T-cell (primary cell): ENCODE data around the gene ATL1. TPM values are rescaled to one million over a fixed set of nuclear protein-coding genes. Genes with fewer than 3 reads are reported as not detected.
"Not testable (repeated sequence)": the region's sequence is repeated elsewhere in the genome, so short reads cannot be mapped to it uniquely, and the experiment has no call there.

Source experiments
- ATAC-seq, 4 experiments: fragments of 200-7000 bp in 3 of 4; fragments of 150-1000 bp in 1 of 4; cut with Tn5 transposase; replicated peaks in 1 of 4; 1 replicate in 3 of 4; 2 replicates in 1 of 4; pipeline ENCODE4 v1.10.0; 2021; ENCODE audit warnings: moderate library complexity in 3 of 4, mild to moderate bottlenecking in 2 of 4, moderate number of reproducible peaks in 1 of 4
- CTCF ChIA-PET, 2 donors: fragments of 300-600 bp; sonication (Branson Sonifier 250); formaldehyde crosslinking; loops; one replicate each; lab custom pipeline; 2022; ENCODE audit warnings: antibody characterized with exemption in 2 of 2; lab: Charles Lee
- POLR2A ChIA-PET, 2 donors: fragments of 300-600 bp; sonication (Branson Sonifier 250); formaldehyde crosslinking; loops; one replicate each; lab custom pipeline; 2022; ENCODE audit warnings: antibody characterized with exemption in 2 of 2; lab: Charles Lee
- DNase-seq, 35 experiments: peaks; one replicate each; pipeline versions ENCODE4 v3.0.0 to v3.0.0-alpha.2; 2013 to 2023
- H3K27ac ChIP-seq: one replicate; pipeline ENCODE4 v1.5.1; 2013; ENCODE audit warnings: low read length
- H3K27me3 ChIP-seq, 2 experiments: replicated peaks in 1 of 2; 1 replicate in 1 of 2; 2 replicates in 1 of 2; pipeline versions ENCODE4 v1.6.1 to v1.7.0; 2013; ENCODE audit warnings: low read length in 1 of 2, mixed read lengths in 1 of 2; ENCODE audit not compliant: control insufficient read depth in 2 of 2, insufficient read depth in 2 of 2; ENCODE audit errors: extremely low read depth in 1 of 2
- H3K36me3 ChIP-seq, 2 donors: 1 replicate in 1 of 2; 2 replicates in 1 of 2; pipeline versions ENCODE4 v1.6.1 to v1.7.0; 2013; ENCODE audit warnings: low read length in 1 of 2; ENCODE audit not compliant: control insufficient read depth in 2 of 2, insufficient read depth in 1 of 2; ENCODE audit errors: extremely low read depth in 1 of 2
- H3K4me1 ChIP-seq, 2 experiments: 1 replicate in 1 of 2; 2 replicates in 1 of 2; pipeline versions ENCODE4 v1.6.1 to v1.7.0; 2013; ENCODE audit warnings: low read length in 2 of 2, mixed read lengths in 1 of 2; ENCODE audit not compliant: insufficient read depth in 2 of 2, control insufficient read depth in 1 of 2; ENCODE audit errors: extremely low read depth in 1 of 2
- H3K4me3 ChIP-seq, 2 donors: 1 replicate in 1 of 2; 2 replicates in 1 of 2; pipeline versions ENCODE4 v1.5.1 to v1.7.0; 2013; ENCODE audit warnings: mild to moderate bottlenecking in 2 of 2, low read length in 1 of 2, moderate library complexity in 1 of 2; ENCODE audit not compliant: control insufficient read depth in 1 of 2; ENCODE audit errors: extremely low read depth in 1 of 2
- H3K9me3 ChIP-seq: 2 replicates; pipeline ENCODE4 v1.7.0; 2013
- H3K27ac Mint-ChIP-seq, 2 donors: one replicate each; pipeline ENCODE4 v1.8.0; 2020 to 2021; ENCODE audit warnings: mild to moderate bottlenecking in 2 of 2, mixed read lengths in 2 of 2
- H3K27me3 Mint-ChIP-seq, 2 donors: one replicate each; pipeline ENCODE4 v1.8.0; 2021 to 2022; ENCODE audit warnings: mixed read lengths in 2 of 2
- H3K36me3 Mint-ChIP-seq: one replicate; pipeline ENCODE4 v1.8.0; 2021; ENCODE audit warnings: mixed read lengths
- H3K4me1 Mint-ChIP-seq, 3 donors: one replicate each; pipeline ENCODE4 v1.8.0; 2020 to 2022; ENCODE audit warnings: mixed read lengths in 3 of 3, mild to moderate bottlenecking in 1 of 3
- H3K4me3 Mint-ChIP-seq, 3 donors: one replicate each; pipeline ENCODE4 v1.8.0; 2020 to 2022; ENCODE audit warnings: mild to moderate bottlenecking in 3 of 3, mixed read lengths in 3 of 3, moderate library complexity in 3 of 3
- H3K9me3 Mint-ChIP-seq, 3 donors: one replicate each; pipeline ENCODE4 v1.8.0; 2020 to 2022; ENCODE audit warnings: mixed read lengths in 3 of 3
- WGBS: methylation state at CpG from one replicate; pipeline ENCODE4 v1.1.5; 2013; ENCODE audit warnings: missing lambda C conversion rate; ENCODE audit not compliant: insufficient coverage; 5-methylcytosine and 5-hydroxymethylcytosine counted together
- total RNA-seq, 35 experiments: library from RNA in 6 of 35; stranded (reverse) in 6 of 35; fragments of 120-200 nt in 1 of 35; gene quantifications; one replicate each; pipeline versions ENCODE4 v1.2.1 to v1.2.4 and lab custom pipeline; 2013 to 2026

The ATL1 gene
- total RNA-seq, 5 donors from 2014 or later (not counting 1 experiment from before 2014, with no cell fraction given) = 1.2 to 3.2 (median 2.1) TPM

DNA sequence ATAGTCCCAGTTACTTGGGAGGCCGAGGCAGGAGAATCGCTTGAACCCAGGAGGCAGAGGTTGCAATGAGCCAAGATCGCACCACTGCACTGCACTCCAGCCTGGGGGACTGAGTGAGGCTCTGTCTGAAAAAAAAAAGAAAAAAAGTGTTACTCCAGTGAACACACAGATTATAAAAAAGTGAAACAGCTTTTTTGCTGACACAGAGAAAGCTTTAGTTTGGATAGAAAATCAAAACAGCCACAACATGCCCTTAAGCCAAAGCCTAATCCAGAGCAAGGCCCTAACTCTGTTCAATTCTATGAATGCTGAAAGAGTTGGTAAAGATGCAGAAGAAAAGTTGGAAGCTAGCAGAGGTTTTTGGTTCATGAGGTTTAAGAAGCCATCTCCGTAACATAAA is 65.0 kb downstream of the ATL1 start:
- H3K36me3 ChIP-seq, H3K4me3 Mint-ChIP-seq, H3K4me1 Mint-ChIP-seq, H3K9me3 ChIP-seq, H3K4me3 ChIP-seq, H3K27ac ChIP-seq, DNase-seq, H3K27me3 ChIP-seq, POLR2A ChIA-PET, H3K4me1 ChIP-seq, CTCF ChIA-PET, H3K36me3 Mint-ChIP-seq, H3K27me3 Mint-ChIP-seq, ATAC-seq, H3K9me3 Mint-ChIP-seq, H3K27ac Mint-ChIP-seq: not testable (repeated sequence)
- WGBS = 100% methylated on average over 1 of the region's 4 CpGs

DNA sequence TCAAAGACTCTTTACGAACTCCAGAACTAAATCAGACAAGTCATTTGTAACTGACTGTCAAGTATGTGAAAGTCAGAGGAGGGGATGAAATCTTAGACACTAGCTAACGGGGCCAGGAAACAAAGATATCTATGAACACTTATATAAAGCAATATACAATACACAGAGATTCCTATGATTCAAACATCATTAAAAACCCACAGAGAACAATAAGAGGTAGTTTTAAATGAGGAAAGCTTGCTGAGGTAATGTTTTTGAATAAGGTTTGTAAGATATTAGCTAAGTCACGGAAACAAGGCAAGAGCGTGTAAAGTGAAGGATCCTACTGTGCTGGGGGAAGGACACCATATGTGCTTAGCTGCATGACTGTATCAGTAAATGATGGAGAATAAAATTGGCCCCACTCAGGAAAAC is 71.5 kb downstream of the ATL1 start:
- peaks cover 9% of the 10 kb centered on the region for H3K36me3 Mint-ChIP-seq
- H3K27me3 Mint-ChIP-seq = no peaks in the 10 kb centered on the region
- DNase-seq (no peak), ATAC-seq (no peak)
- 100% methylated on average over 2 of the region's 4 CpGs for WGBS
- H3K4me3 Mint-ChIP-seq = no peak overlapping the region
- peaks cover 0 to 3% of the 10 kb centered on the region in 2 donors for H3K36me3 ChIP-seq
- H3K27ac Mint-ChIP-seq = no peak overlapping the region
- H3K4me3 ChIP-seq = no peak overlapping the region
- no peaks in the 10 kb centered on the region for H3K9me3 ChIP-seq
- no peaks in the 10 kb centered on the region for H3K27me3 ChIP-seq
- no peaks in the 10 kb centered on the region for H3K9me3 Mint-ChIP-seq
- no peak overlapping the region for H3K27ac ChIP-seq
- ChIA-PET CTCF (interaction anchor here in 1 of 2 donors (0.6 kb wide), 1 partner anchor 173 kb away, joined by 7 read pairs; no protein-coding TSS in a partner anchor), POLR2A (interaction anchor here (0.5 to 0.6 kb wide), 2 partner anchors 35 to 103 kb away, joined by 3 to 11 read pairs; no protein-coding TSS in a partner anchor)
- no peaks in the 10 kb centered on the region for H3K4me1 Mint-ChIP-seq
- no peaks in the 10 kb centered on the region for H3K4me1 ChIP-seq

GRCh38 chr14:50633954-50634353 is 74.0 kb downstream of the ATL1 start:
- ATAC-seq = no peak
- H3K27me3 ChIP-seq = no peaks in the 10 kb centered on the region
- H3K36me3 ChIP-seq = peaks cover 0 to 3% of the 10 kb centered on the region in 2 donors
- no peaks in the 10 kb centered on the region for H3K27me3 Mint-ChIP-seq
- no peak overlapping the region for H3K27ac ChIP-seq
- no peak overlapping the region for H3K4me3 Mint-ChIP-seq
- DNase-seq = no peak
- no peak overlapping the region for H3K27ac Mint-ChIP-seq
- H3K4me3 ChIP-seq = no peak overlapping the region
- no peaks in the 10 kb centered on the region for H3K9me3 Mint-ChIP-seq
- WGBS = no CpG with 5 or more reads among the region's 4 CpGs
- ChIA-PET POLR2A (no interaction called here), CTCF (interaction anchor here in 1 of 2 donors (0.6 kb wide), 1 partner anchor 223 kb away, joined by 3 read pairs; no protein-coding TSS in a partner anchor)
- peaks cover 19% of the 10 kb centered on the region for H3K36me3 Mint-ChIP-seq
- no peaks in the 10 kb centered on the region for H3K4me1 Mint-ChIP-seq
- no peaks in the 10 kb centered on the region for H3K9me3 ChIP-seq
- H3K4me1 ChIP-seq = no peaks in the 10 kb centered on the region

DNA sequence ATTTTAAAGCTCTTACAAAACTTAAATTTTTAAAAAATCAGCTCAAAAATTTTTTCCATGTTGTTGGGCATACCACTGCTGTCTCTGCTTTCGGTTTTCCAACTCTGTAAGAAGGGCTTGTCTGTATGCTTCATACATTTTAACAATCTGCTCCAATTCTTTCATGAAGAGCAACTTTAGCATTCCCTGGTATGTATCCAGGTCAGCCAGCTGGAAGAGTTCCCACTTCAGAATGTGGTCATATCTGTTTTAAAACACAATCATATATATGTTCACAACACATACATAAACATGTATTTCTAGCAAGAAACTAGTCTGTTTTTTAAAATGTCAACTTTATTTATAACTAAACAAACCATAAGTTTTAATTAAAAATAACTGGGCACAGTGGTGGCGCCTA is 75.2 kb downstream of the ATL1 start:
- POLR2A ChIA-PET = no interaction called here
- Mint-ChIP-seq H3K4me1 (no peaks in the 10 kb centered on the region), H3K4me3 (no peak overlapping the region), H3K9me3 (no peaks in the 10 kb centered on the region), H3K36me3 (peaks cover 27% of the 10 kb centered on the region), H3K27me3 (no peaks in the 10 kb centered on the region), H3K27ac (no peak overlapping the region)
- Histone ChIP-seq H3K9me3 (no peaks in the 10 kb centered on the region), H3K4me1 (no peaks in the 10 kb centered on the region), H3K36me3 (peaks cover under 1 to 3% of the 10 kb centered on the region in 2 donors), H3K27ac (no peak overlapping the region), H3K4me3 (no peak overlapping the region), H3K27me3 (no peaks in the 10 kb centered on the region)
- WGBS = 86% methylated on average over 1 of the region's 2 CpGs
- no peak for DNase-seq
- no peak for ATAC-seq
- CTCF ChIA-PET = interaction anchor here in 1 of 2 donors (0.6 kb wide), 1 partner anchor 50 kb away, joined by 3 read pairs; no protein-coding TSS in a partner anchor

GRCh38 chr14:50647282-50647681 is 87.3 kb downstream of the ATL1 start:
- ChIA-PET CTCF (no interaction called here), POLR2A (no interaction called here)
- H3K9me3 ChIP-seq = no peaks in the 10 kb centered on the region
- Mint-ChIP-seq H3K9me3 (no peaks in the 10 kb centered on the region), H3K27ac (no peak overlapping the region), H3K4me3 (no peak overlapping the region), H3K4me1 (peaks cover 0 to 15% (median 0%) of the 10 kb centered on the region in 3 donors), H3K27me3 (no peaks in the 10 kb centered on the region), H3K36me3 (peaks cover 21% of the 10 kb centered on the region)
- DNase-seq (no peak), ATAC-seq (no peak)
- H3K27ac ChIP-seq = no peak overlapping the region
- WGBS = no CpG with 5 or more reads among the region's 6 CpGs
- no peaks in the 10 kb centered on the region for H3K4me1 ChIP-seq
- H3K27me3 ChIP-seq = no peaks in the 10 kb centered on the region
- H3K36me3 ChIP-seq = no peaks in the 10 kb centered on the region
- no peak overlapping the region for H3K4me3 ChIP-seq

DNA sequence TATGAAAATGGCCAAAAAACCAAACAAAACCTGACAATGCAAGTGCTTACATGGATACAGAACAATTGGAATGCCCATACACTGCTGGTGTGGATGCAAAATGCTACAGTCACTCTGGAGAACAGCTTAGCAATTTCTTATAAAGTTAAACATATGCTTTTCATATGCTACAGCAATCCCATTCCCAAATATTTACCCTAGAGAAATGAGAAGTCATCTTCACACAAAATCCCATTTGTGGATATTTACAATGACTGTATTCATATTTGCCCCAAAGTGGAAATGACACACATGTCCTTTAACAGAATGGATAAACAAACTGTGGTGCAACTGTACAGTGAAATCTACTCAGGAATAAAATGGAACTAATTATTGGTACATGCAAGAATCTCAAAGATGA is 87.8 kb downstream of the ATL1 start:
- H3K9me3 ChIP-seq = no peaks in the 10 kb centered on the region
- no peaks in the 10 kb centered on the region for H3K27me3 Mint-ChIP-seq
- no peak overlapping the region for H3K27ac ChIP-seq
- CTCF ChIA-PET = no interaction called here
- H3K4me1 Mint-ChIP-seq = peaks cover 0 to 15% (median 0%) of the 10 kb centered on the region in 3 donors
- no peaks in the 10 kb centered on the region for H3K36me3 ChIP-seq
- POLR2A ChIA-PET = no interaction called here
- H3K9me3 Mint-ChIP-seq = no peaks in the 10 kb centered on the region
- H3K4me3 ChIP-seq = no peak overlapping the region
- no peak overlapping the region for H3K4me3 Mint-ChIP-seq
- ATAC-seq = no peak
- H3K27me3 ChIP-seq = no peaks in the 10 kb centered on the region
- H3K36me3 Mint-ChIP-seq = peaks cover 23% of the 10 kb centered on the region
- no peak overlapping the region for H3K27ac Mint-ChIP-seq
- no peak for DNase-seq
- no peaks in the 10 kb centered on the region for H3K4me1 ChIP-seq

- no peak for ATAC-seq
- Histone ChIP-seq H3K4me3 (no peak overlapping the region), H3K36me3 (no peaks in the 10 kb centered on the region), H3K27ac (no peak overlapping the region), H3K27me3 (no peaks in the 10 kb centered on the region), H3K9me3 (no peaks in the 10 kb centered on the region), H3K4me1 (no peaks in the 10 kb centered on the region)
- Mint-ChIP-seq H3K9me3 (no peaks in the 10 kb centered on the region), H3K27me3 (no peaks in the 10 kb centered on the region), H3K4me3 (no peak overlapping the region), H3K4me1 (peaks cover 0 to 17% (median 0%) of the 10 kb centered on the region in 3 donors), H3K36me3 (peaks cover 14% of the 10 kb centered on the region), H3K27ac (no peak overlapping the region)
- CTCF ChIA-PET = no interaction called here
- POLR2A ChIA-PET = interaction anchor here in 1 of 2 donors (0.7 kb wide), 1 partner anchor 322 kb away, joined by 5 read pairs; no protein-coding TSS in a partner anchor
- DNase-seq = no peak
These were observed 89.7 kb downstream of the ATL1 start for GRCh38 chr14:50649691-50650090.
